GM21360 (cell line): ENCODE data around the gene GEN1.

Source experiments
- ATAC-seq: cut with Tn5 transposase; IDR thresholded peaks from one replicate; pipeline ENCODE4 v1.9.1; 2021; ENCODE audit warnings: mild to moderate bottlenecking, moderate library complexity; ENCODE audit not compliant: unreplicated experiment

GEN1 gene

DNA sequence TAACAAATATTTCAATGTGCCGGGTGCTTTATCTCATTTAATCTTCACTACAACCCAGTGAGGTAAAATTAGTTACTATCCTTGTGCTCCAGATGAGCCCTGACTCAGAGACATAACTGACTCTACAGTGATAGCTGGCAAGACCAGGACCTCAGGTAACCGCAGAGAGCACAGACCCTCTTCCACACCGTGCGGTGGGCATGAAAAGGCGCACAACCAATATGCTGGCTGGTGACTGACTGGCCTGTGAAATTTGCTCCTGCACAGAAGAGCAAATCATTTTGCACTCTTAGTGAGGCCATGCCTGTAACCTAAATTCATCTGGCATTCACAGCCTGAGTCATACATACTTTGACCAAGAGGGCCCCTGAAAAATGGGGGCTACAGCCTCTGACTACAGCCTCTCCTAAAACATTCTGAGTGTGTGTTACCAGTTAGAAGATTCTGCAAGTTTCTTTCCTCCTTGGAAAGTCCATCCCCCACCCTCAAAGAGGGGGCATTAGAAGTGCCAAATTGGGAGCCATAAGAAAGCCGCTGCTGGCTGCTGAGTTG lies 39.9 kb downstream of the GEN1 start:
- no peak for ATAC-seq

DNA sequence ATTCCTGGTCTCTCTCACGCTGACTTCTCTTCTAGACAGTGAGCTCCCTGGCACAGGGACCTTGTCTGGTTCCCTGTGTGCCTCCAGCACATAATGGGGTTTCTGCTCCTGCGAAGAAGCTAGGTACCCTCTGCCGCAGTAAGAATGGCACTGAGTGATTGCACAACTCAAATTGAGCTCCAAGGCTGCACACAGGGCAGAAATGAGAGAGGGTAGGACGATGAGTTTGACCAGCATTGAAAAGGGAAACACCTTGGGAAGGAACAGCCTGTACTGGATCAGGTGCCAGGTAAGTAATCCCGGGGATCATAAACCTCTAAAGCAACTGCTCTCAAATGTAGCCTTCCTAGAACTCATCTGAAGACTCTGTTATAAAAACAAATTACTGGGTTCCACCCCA lies 41.4 kb downstream of the GEN1 start:
- no peak for ATAC-seq

DNA sequence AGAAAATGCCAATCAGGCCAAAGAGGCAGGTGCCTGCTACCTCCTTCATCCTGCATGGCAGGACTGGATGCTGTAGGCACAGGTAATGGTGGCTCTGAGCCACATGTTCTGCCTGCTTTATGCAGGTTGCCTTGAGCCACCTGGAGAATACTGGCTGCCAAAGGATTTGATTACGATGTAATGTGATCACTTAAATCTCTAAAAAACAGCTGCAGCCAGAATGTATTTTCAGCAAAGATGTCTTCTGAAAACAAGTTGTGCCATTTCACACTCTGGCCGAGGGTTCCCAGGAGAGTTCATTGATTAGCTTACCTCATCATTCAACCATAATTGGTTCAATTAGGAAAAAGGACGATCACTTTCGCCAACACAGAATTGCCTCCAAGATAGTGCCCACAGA lies 44.4 kb downstream of the GEN1 start:
- no peak for ATAC-seq

DNA sequence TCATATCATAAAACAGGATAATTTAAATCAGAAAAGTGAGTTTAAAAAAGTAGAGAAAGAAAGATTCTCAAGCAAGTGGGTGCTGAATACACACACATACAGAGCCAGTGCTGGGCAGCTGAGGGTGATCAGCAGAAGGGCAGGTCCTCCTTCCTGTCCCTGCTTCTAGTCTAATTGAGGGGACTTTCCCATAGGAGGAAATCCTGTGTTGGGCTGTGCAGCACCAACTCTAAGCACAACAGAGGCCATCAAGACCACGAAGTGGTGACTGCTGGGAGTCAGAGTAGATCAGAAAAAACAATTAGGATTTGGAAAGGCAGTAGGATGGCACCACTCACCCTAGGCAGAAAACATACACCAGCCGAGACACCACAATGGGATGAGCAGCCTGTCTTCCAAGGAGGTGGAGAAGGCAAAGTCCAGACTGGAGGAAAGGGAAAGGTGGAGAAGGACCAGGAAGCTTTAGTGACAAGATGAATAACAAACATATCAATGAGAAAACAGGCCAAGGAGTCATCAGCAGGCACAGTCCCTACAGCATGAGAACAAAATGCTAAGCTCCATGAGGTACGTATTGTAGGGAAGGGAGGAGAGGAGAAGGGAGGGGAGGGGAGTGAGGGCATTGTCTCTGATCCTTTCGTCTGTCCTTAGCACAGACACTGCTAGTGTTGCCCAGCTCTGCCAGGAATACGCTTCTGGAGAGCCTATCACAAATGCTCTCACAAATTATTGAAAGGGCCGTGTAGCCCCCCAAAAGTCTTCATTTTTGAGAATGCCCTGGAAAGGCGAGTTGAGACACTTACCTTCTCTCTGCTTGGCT lies 45.6 kb downstream of the GEN1 start:
- ATAC-seq, result no peak

DNA sequence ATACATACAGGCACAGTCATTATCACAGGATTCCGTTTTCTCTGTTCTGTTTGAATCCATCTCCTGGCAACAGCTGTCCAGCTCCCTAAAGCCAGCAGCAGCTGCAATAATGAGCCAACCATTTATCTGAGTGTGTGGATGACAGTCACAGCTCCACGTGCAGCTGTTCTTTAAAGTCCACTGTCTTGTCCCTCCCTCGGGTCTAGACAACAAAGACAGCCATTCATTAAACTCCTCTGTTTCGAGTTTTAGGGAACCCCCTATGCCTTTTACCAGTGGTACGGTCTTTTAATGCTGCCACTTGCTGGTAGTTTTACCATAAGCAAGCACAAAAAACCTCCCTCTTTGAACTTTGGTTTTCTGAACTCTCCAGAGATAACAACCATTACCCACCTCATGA lies 46.3 kb downstream of the GEN1 start:
- ATAC-seq, result no peak

DNA sequence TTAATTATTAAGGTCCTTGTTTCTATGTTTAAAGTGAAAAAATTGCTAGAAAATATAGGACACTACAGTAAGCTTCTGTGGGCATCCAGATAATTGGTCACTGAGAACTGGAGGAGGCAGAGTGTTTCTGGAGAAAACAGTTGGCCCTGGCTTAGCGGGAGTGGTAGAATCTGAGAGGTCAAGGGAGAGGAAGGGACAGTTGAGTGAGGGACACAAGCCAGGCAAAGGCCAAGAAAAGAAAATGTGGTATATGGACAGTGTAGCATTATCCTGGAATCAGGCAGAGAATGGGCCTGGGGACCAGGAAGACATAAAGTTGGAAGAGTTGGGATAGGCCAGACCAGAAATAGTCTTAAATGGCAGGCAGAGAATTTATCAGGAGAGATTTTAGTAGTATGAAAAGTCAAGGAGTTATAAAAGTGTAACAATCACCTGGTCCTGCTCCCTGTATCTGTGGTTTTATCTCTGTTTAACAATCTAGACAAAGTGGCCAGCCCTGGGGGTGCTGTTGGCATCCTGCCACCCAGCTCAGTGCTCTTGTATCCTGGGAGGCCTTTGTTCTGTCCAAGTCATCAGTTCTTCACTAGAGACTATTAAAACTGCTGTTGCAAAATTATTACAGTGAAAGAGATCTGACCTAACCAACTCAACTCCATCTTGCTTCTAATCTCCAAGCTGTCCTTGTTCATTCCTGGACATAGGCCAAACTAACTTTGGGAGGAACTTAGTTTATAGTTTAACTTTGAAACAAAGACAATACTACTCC lies 46.9 kb downstream of the GEN1 start:
- no peak for ATAC-seq

DNA sequence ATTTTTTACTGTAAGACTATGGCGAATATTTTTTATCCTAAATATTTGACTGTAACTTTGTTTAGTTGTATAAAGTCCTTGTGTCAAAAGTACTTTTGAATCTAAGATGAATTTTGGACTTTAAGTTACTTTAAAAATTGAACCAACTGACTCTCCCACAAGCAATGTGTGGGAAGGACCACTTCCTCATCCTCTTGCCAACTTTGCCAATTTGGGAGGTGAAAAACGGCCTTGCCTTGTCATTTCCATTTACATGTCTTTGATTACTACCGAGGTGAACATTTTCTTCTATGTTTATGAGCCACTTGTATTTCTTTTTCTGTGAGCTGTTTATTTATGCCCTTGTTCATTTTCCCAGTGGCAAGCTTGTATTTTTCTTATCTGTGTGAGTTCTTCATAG lies 49.6 kb downstream of the GEN1 start:
- no peak for ATAC-seq

DNA sequence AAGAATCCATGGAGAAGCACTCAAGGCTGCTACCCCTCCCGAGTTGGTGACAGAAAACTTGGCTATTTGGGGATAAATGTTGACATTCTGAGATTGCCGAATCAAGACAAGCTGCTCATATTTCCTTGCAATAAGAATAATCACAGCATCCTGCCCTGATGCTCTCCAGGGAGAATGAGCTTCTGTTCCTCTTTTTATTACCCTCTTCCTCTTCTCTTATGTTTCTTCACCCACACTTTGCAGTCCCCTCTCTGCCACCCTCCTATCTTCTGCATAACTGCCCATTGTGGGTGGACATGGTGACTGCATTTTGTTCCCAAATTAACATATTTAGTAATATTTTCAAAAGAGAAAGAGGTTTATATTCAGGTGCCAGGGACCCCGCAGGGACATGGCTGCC lies 50.4 kb downstream of the GEN1 start:
- ATAC-seq, result peak; percentile 42

DNA sequence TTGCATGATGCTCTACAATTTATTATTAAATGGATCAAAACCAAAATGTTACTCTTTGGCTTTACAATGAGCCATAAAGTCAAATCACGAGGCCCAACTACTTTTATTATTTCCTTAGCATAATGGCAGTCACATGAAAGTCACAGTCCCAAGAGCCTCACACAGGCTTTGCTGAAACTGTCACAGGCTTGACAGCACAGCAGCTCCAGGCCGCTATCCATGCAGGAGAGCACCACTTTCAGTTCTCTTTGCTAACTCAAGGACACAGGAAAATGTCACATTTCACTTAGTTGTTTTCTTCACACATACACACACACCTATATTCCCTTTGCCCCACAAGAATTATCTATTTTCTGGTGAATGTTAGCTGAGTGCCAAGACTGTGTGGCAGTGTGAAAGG lies 51.2 kb downstream of the GEN1 start:
- peak; percentile 58 for ATAC-seq

DNA sequence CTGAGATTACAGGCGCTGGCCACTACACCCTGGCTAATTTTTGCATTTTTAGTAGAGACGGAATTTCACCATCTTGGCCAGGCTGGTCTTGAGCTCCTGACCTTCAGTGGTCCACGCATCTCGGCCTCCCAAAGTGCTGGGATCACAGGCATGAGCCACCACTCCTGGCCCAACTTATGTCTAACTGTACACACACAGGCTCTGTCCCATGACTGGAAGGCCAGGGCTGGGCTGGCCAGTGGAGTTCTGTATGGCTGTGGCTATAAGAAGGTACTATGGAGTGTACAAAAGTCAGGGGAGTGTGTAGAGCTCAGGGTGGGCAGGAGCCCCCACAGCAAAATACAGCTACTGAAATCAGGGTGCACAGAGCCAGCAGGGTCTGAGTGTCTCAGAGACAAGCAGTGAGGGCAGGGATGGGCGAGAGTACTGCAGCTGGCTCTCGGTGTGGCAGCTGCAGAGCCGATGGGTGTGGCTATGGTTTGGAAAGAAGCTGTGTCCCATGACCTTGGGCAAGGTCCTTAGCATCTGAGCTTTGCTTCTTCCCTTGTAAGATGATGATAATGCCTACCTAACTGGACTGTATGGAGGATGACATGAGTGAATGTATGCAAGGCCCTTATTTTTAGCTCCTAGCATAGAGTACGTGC lies 51.9 kb downstream of the GEN1 start:
- no peak for ATAC-seq

DNA sequence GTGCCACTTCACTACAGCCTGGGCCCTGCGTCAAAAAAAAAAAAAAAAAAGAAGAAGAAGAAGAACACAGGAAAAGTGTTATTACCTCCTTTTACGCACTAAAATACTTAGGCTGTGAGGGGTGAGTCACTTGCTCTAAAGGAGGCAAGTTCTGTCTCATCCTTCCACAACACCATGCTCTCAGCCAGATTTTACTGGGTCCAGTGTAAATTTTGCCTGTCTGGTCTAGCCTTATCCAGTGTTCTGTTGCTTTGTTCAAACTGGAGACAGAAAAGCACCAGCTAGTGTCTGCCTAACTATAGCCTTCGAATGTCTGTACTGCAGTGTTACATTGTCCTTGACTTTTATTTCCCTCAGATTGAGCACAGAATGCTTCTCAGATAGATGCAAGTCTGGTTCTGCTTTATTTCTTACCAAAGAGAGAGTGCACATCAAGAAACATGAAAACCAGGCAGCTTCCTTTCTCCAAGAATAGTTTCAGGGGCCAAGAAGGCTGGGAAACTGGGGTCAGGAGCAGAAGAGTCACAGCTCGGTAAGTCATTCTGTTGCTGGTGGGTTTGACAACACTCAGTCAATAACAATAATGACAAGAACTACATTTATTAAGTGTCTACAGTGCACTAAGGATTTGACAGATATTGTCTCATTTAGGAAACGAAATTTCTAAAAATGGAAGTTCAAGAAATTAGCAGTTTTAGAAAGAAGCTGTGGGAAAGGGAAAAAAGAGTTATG lies 59.2 kb downstream of the GEN1 start:
- ATAC-seq, result peak; percentile 44

DNA sequence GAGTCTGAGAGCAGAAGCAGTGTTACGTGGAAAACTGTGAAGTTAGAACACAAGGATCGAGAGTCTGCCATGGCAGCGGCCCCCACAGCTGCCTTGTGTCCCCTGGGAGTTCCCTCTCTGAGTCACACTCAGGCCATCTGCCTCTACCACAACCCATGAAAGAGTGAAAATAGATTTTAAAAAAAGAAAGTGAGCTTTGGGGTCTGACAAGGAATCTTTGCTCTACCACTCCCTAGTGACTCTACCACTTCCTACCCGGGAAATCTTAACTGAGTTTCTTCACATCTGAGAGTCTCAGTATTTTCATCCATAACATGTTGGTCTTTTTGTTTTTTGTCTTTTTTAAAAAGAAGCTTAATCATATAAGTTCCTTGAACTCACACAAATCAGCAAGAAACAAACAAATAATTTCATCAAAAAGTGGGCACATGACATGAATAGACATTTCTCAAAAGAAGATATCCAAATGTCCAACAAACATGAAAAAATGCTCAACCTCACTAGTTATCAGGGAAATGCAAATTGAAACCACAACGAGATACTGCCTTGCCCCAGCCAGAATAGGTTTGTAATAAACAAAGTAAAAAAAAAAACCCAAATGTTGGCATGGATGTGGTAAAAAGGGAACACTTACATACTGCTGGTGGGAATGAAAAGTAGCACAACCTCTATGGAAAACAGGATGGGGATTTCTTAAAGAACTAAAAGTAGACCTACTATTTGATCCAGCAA lies 60.0 kb downstream of the GEN1 start:
- ATAC-seq, result peak; percentile 85

DNA sequence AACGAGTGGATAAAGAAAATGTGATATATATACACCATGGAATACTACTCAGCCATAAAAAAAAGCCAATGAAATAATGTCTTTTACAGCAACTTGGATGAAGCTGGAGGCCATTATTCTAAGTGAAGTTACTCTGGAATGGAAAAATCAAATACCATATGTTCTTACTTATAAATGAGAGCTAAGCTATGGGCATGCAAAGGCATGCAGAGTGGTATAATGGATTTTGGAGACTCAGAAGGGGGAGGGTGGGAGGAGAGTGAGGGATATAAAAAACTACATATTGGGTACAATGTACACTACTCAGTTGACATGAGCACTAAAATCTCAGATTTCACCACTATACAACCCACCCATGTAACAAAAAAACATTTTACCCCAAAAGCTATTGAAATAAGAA lies 60.7 kb downstream of the GEN1 start:
- ATAC-seq, result no peak

DNA sequence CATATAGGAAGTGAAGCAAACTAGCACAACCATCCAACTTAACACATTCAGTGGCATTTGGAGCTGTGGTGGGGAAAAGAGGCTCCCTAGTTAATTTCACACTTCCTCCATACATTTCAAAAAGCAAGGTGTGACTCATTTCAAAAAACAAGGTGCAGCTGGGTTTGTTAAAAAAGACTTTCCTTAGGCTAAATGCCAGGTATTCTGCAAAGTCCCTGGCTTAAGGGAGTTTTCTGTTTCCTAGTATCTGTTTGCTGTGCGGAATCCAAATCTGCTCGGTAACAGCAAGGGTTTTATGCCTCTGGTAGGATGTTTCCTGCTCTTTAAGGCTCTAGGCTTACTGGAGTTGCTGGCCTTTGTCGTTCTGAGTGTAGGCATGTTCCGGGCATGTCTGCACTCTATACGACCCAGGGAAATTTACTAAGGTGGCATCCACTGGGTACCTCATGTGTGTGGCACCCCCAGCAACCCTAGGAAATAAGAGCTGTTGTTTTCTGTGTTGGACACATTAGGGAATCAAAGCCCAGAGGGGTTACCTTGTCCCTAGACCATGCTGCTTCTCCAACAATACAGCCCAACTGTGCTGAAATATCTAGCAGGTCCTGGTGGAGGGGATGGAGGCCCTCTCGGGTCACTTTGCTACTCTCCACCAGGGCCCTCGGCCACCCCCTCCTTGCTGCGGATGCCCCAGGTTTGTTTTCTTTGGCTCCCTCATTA lies 61.7 kb downstream of the GEN1 start:
- no peak for ATAC-seq

DNA sequence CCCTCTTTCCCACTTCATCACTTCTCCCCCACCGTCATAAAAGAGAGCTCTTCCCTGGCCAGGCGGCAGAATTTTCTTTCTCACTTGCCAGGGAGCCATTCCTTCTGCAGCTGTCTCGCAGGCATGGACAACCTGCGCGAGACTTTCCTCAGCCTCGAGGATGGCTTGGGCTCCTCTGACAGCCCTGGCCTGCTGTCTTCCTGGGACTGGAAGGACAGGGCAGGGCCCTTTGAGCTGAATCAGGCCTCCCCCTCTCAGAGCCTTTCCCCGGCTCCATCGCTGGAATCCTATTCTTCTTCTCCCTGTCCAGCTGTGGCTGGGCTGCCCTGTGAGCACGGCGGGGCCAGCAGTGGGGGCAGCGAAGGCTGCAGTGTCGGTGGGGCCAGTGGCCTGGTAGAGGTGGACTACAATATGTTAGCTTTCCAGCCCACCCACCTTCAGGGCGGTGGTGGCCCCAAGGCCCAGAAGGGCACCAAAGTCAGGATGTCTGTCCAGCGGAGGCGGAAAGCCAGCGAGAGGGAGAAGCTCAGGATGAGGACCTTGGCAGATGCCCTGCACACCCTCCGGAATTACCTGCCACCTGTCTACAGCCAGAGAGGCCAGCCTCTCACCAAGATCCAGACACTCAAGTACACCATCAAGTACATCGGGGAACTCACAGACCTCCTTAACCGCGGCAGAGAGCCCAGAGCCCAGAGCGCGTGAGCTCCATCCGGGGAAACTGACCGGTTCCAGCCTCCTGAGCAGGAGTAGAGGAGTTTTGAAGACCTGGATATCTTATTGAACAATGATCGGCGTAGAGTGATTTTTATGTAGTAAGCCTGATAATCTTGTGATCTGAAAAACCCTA lies 62.7 kb downstream of the GEN1 start, which contains the start of gene MSGN1:
MSGN1 (plus strand) TSS at position 65 of the 850 bp plus-strand sequence; CDS start at position 124, 59 bp downstream.
- ATAC-seq, result no peak

DNA sequence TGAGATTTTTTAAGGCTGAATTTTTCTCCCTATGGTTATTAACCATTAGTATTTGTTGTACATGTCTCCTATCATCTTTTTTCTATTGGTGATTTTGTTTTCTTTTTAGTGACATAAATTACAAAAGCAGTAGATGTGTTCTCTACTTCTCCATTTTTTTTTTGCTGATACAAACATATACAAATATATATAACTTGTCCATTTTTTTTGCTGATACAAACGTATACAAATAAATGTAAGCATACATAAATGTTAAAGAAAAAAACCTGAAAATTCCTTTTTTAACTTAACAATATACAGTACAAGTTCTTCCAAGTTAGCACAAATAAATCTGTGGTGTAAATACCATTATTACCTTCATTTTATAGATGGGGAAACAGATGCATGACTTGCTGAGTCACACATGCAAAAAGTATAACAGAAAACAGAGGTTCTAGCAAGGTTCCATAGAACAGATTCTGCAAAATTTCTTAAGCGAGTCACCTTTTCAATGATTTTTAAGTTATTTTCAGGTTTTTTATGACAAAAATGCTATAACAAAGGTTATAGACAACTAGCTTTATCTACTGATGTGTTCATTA lies 64.4 kb downstream of the GEN1 start:
- ATAC-seq, result no peak

DNA sequence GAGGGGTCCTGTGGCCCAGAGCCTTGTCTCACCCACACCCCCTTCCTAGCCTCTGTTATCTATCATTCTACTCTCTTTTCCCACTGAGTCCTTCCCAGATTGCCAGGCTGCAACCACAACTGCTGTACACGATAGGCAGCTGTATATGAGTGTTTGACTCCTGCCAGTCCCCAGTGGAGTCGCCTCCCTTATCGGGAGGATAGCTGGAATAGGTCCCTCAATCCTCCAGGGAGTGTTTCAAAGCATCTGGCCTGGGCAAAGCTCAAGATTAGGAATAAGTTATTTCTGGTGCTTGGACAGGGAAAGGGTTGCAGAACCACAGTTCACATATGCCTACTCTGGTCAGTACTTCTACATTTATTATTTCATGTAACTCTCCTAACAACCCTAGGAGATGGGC lies 67.1 kb downstream of the GEN1 start:
- no peak for ATAC-seq
